ENCODE data around the gene ZEB2. TPM values are rescaled to one million over a fixed set of nuclear protein-coding genes. Genes with fewer than 3 reads are reported as not detected.

The ZEB2 gene
- total RNA-seq, 1 experiment from 2014 or later: 1.2 TPM

DNA sequence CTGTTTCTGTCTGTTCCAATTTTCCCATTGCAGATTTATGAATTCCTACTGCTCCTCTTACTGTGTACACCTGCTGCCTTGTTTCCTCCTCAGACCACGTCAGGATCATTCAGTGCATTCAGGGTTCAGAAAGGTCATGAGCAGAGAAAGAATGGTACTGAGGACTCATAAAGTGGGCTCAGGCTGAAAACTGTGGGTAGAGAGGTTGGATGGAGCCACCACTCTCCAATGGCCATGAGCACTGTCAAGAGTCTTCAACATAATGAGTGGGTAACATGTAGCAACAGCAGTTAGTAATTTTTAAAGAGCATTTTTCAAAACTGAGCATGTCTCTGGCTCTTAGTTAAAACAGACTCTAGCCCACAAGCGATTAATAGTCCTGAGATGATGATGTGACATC, 138.2 kb downstream of the ZEB2 start:
- Mint-ChIP-seq H3K9me3 (no peaks in the 10 kb centered on the region), H3K27me3 (ENCODE audit: low read depth) (peaks cover 2% of the 10 kb centered on the region), H3K27ac (no peak overlapping the region), H3K4me1 (peaks cover 5 to 8% of the 10 kb centered on the region in 2 experiments; a peak in 3 of 4 replicates), H3K36me3 (ENCODE audit: insufficient read depth in 1 of 3, low read depth in 3 of 3) (no peaks in the 10 kb centered on the region), H3K4me3 (no peak overlapping the region)
- Histone ChIP-seq H3K27ac (ENCODE audit: insufficient read length, low read depth, low read length) (no peak overlapping the region), H3K14ac (ENCODE audit: insufficient read depth, low read length) (no peak overlapping the region), H4K8ac (replicated peaks; ENCODE audit: insufficient read length, low read depth, low read length) (no peak overlapping the region), H4K20me1 (ENCODE audit: control insufficient read depth, insufficient read depth, insufficient read length) (no peaks in the 10 kb centered on the region), H3T11ph (ENCODE audit: low read length) (no peak overlapping the region), H3K9me3 (ENCODE audit: control insufficient read depth, low read depth, low read length) (no peaks in the 10 kb centered on the region), H2AFZ (ENCODE audit: low read length) (no peak overlapping the region), H2BK120ac (ENCODE audit: low read depth, low read length, poor library complexity, severe bottlenecking) (no peak overlapping the region), H3K56ac (ENCODE audit: insufficient read length, low read depth, low read length) (no peak overlapping the region), H2BK12ac (ENCODE audit: insufficient read length, low read depth, low read length) (no peak overlapping the region), H4K91ac (ENCODE audit: insufficient read length, low read depth, low read length) (no peak overlapping the region), H3K79me1 (ENCODE audit: insufficient read depth, low read depth, low read length, poor library complexity, severe bottlenecking) (no peaks in the 10 kb centered on the region), H4K5ac (ENCODE audit: insufficient read length, low read depth, low read length) (no peak overlapping the region), H3K18ac (ENCODE audit: insufficient read length, low read depth, low read length) (no peak overlapping the region), H2BK15ac (ENCODE audit: low read depth, low read length) (no peak overlapping the region), H3K23ac (ENCODE audit: insufficient read length, low read depth, low read length) (no peak overlapping the region), H3K23me2 (ENCODE audit: insufficient read length, low read depth, low read length, poor library complexity, severe bottlenecking) (no peaks in the 10 kb centered on the region), H3K4me1 (ENCODE audit: insufficient read depth, low read length) (no peaks in the 10 kb centered on the region), H2AK5ac (ENCODE audit: insufficient read length, low read length) (no peak overlapping the region), H3K79me2 (ENCODE audit: insufficient read depth, low read length) (no peaks in the 10 kb centered on the region), H2BK20ac (ENCODE audit: low read depth, low read length, poor library complexity, severe bottlenecking) (no peak overlapping the region), H3K9ac (ENCODE audit: extremely low read depth, insufficient read length, low read length) (no peak overlapping the region), H3K4ac (ENCODE audit: low read depth, low read length) (no peak overlapping the region), H2BK5ac (ENCODE audit: insufficient read length, low read length) (no peak overlapping the region), H3K27me3 (ENCODE audit: insufficient read depth, low read length) (no peaks in the 10 kb centered on the region), H3K4me2 (ENCODE audit: insufficient read depth, insufficient read length, low read length) (no peak overlapping the region)
- DNase-seq: no peak
- TF ChIP-seq, protein P1, sequence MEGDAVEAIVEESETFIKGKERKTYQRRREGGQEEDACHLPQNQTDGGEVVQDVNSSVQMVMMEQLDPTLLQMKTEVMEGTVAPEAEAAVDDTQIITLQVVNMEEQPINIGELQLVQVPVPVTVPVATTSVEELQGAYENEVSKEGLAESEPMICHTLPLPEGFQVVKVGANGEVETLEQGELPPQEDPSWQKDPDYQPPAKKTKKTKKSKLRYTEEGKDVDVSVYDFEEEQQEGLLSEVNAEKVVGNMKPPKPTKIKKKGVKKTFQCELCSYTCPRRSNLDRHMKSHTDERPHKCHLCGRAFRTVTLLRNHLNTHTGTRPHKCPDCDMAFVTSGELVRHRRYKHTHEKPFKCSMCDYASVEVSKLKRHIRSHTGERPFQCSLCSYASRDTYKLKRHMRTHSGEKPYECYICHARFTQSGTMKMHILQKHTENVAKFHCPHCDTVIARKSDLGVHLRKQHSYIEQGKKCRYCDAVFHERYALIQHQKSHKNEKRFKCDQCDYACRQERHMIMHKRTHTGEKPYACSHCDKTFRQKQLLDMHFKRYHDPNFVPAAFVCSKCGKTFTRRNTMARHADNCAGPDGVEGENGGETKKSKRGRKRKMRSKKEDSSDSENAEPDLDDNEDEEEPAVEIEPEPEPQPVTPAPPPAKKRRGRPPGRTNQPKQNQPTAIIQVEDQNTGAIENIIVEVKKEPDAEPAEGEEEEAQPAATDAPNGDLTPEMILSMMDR (conservative IDR thresholded peaks at IDR 0.05): no peak
- WGBS (ENCODE audit: extremely low coverage, insufficient read length, low lambda C conversion rate): no CpG with 5 or more reads among the region's 2 CpGs

All from H9 (cell line).